Epidermal melanocyte (primary cell): ENCODE results near the gene NODAL.

ENCODE experiments used
- DNase-seq: peaks from one replicate; pipeline ENCODE4 v3.0.0; 2011; ENCODE audit warnings: low spot score; ENCODE audit not compliant: insufficient read length

NODAL gene

GRCh38 chr10:70465278-70465677 is 23.8 kb upstream of the NODAL start:
- DNase-seq = no peak

- DNase-seq = no peak
Observed at GRCh38 chr10:70462349-70462984, 21.0 kb upstream of the NODAL start.

- DNase-seq = peak; percentile 81
Observed at GRCh38 chr10:70461397-70462348, 20.2 kb upstream of the NODAL start.

- DNase-seq = no peak
Observed at GRCh38 chr10:70459774-70460490, 18.5 kb upstream of the NODAL start.

- DNase-seq = no peak
Observed at GRCh38 chr10:70459061-70459773, 17.7 kb upstream of the NODAL start.

GRCh38 chr10:70458329-70459060 is 17.0 kb upstream of the NODAL start:
- DNase-seq = no peak

GRCh38 chr10:70457759-70458305 is 16.4 kb upstream of the NODAL start:
- no peak for DNase-seq

- DNase-seq = no peak
Observed at GRCh38 chr10:70456164-70456563, 14.7 kb upstream of the NODAL start.

- no peak for DNase-seq
Observed at GRCh38 chr10:70455213-70455630, 13.7 kb upstream of the NODAL start.

GRCh38 chr10:70448236-70448635 is 6.8 kb upstream of the NODAL start:
- no peak for DNase-seq

GRCh38 chr10:70445718-70446657 is 4.5 kb upstream of the NODAL start:
- DNase-seq = no peak

GRCh38 chr10:70444744-70445143 is 3.3 kb upstream of the NODAL start:
- DNase-seq = no peak

GRCh38 chr10:70442332-70442988 is 979 bp upstream of the NODAL start:
- DNase-seq = no peak

GRCh38 chr10:70441895-70442309 is 421 bp upstream of the NODAL start:
- no peak for DNase-seq

GRCh38 chr10:70440296-70441160 is 953 bp downstream of the NODAL start:
- no peak for DNase-seq

- DNase-seq = no peak
Observed at GRCh38 chr10:70437721-70438120, 3.8 kb downstream of the NODAL start.

- DNase-seq = no peak
Observed at GRCh38 chr10:70435241-70436085, 6.0 kb downstream of the NODAL start.
